ENCODE measurements around the gene TUG1.
A peak's percentile ranks its signal among the peaks of the same experiment; 100 is the strongest.

TUG1 gene

GRCh38 chr22:30946354-30946753 lies 22.7 kb upstream of the TUG1 start:
- DNase-seq = no peak
- H2BK15ac ChIP-seq (ENCODE audit: low read depth, poor library complexity, severe bottlenecking) = no peak overlapping the region

DNA sequence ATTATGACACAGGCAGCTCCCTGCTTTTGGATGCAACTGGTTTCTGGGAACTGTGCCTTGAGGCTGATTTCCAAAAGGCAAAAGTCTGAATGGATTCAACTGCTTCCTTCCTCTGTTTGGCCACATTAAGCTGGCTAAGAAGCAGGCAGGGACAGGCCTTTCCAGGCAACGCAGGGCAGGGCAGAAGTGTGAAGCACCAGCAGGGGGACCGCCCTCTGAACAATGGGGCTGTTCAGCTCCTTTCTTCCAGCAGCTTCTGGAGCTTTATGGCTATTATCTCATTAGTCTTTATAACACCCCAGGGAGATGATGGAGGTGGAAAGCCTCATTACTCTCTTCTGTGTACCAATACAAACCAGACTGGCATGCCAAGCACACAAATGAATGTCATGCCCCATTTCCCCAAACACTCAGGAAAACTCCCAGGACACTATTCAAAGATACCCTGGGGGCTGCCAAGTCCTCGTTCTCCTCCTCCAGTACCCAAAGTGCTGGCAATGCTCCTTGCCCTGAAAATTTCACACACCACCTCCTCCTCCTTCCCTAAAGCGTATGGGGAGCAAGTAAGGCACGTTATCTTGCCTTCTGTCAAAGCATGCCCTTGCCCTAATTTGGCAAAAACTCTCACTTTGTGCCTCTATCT lies 21.8 kb upstream of the TUG1 start:
- Histone ChIP-seq H2BK120ac (ENCODE audit: low read depth, low read length) (no peak overlapping the region), H3K27ac (ENCODE audit: low read length, poor library complexity, severe bottlenecking) (no peak overlapping the region), H3K23ac (ENCODE audit: low read length in 2 of 2) (no peak overlapping the region), H4K8ac (ENCODE audit: low read length) (no peak overlapping the region), H4K91ac (ENCODE audit: low read length) (no peak overlapping the region), H3K18ac (ENCODE audit: low read depth in 1 of 2, low read length in 2 of 2) (no peak overlapping the region), H3K36me3 (ENCODE audit: control insufficient read depth in 1 of 2, insufficient read depth in 2 of 2, low read depth in 1 of 2, low read length in 2 of 2) (peaks cover 60 to 96% of the 10 kb centered on the region in 2 experiments), H2BK5ac (ENCODE audit: low read depth, low read length, poor library complexity, severe bottlenecking) (no peak overlapping the region), H3K9me3 (ENCODE audit: control insufficient read depth, low read length) (no peaks in the 10 kb centered on the region), H3K14ac (ENCODE audit: low read length in 2 of 2) (no peak overlapping the region), H2AFZ (ENCODE audit: low read depth, low read length) (no peak overlapping the region), H3K4me1 (ENCODE audit: control insufficient read depth, insufficient read depth, low read depth, low read length) (no peaks in the 10 kb centered on the region), H3K4ac (ENCODE audit: low read depth in 1 of 2, low read length in 2 of 2) (no peak overlapping the region), H3K9ac (ENCODE audit: low read length) (peak overlapping the region; percentile 8), H3K4me3 (ENCODE audit: insufficient read depth in 1 of 2, low read depth in 1 of 2, low read length in 2 of 2) (no peak overlapping the region), H3K4me2 (ENCODE audit: low read length, poor library complexity, severe bottlenecking) (no peak overlapping the region), H2AK5ac (ENCODE audit: low read length, severe bottlenecking) (no peak overlapping the region), H3K27me3 (ENCODE audit: control insufficient read depth in 1 of 2, insufficient read depth in 1 of 2, low read length in 2 of 2) (no peaks in the 10 kb centered on the region), H3K79me1 (replicated peaks; ENCODE audit: low read length, poor library complexity, severe bottlenecking) (peaks cover 42% of the 10 kb centered on the region), H2BK15ac (ENCODE audit: low read depth, poor library complexity, severe bottlenecking) (no peak overlapping the region), H2BK12ac (ENCODE audit: low read length in 2 of 2) (no peak overlapping the region)
- no peak for DNase-seq
- 90% methylated on average over 4 of the region's 5 CpGs for WGBS

More at GRCh38 chr22:30946354-30946753, 22.7 kb upstream of the TUG1 start:
- Histone ChIP-seq H4K8ac (ENCODE audit: low read length) (no peak overlapping the region), H4K91ac (ENCODE audit: low read length) (no peak overlapping the region), H2BK120ac (ENCODE audit: low read depth, low read length) (no peak overlapping the region), H3K27ac (ENCODE audit: low read length, poor library complexity, severe bottlenecking) (no peak overlapping the region), H3K9me3 (ENCODE audit: control insufficient read depth, low read length) (no peaks in the 10 kb centered on the region), H3K18ac (ENCODE audit: low read depth in 1 of 2, low read length in 2 of 2) (no peak overlapping the region), H3K4me2 (ENCODE audit: low read length, poor library complexity, severe bottlenecking) (no peak overlapping the region), H3K36me3 (ENCODE audit: control insufficient read depth in 1 of 2, insufficient read depth in 2 of 2, low read depth in 1 of 2, low read length in 2 of 2) (peaks cover 69 to 97% of the 10 kb centered on the region in 2 experiments), H2BK5ac (ENCODE audit: low read depth, low read length, poor library complexity, severe bottlenecking) (no peak overlapping the region), H3K9ac (ENCODE audit: low read length) (no peak overlapping the region), H3K23ac (ENCODE audit: low read length in 2 of 2) (no peak overlapping the region), H3K4me3 (ENCODE audit: insufficient read depth in 1 of 2, low read depth in 1 of 2, low read length in 2 of 2) (no peak overlapping the region), H2BK12ac (ENCODE audit: low read length in 2 of 2) (no peak overlapping the region), H3K79me1 (replicated peaks; ENCODE audit: low read length, poor library complexity, severe bottlenecking) (peaks cover 43% of the 10 kb centered on the region), H3K4me1 (ENCODE audit: control insufficient read depth, insufficient read depth, low read depth, low read length) (no peaks in the 10 kb centered on the region), H2AFZ (ENCODE audit: low read depth, low read length) (no peak overlapping the region), H3K27me3 (ENCODE audit: control insufficient read depth in 1 of 2, insufficient read depth in 1 of 2, low read length in 2 of 2) (no peaks in the 10 kb centered on the region), H3K4ac (ENCODE audit: low read depth in 1 of 2, low read length in 2 of 2) (no peak overlapping the region), H2AK5ac (ENCODE audit: low read length, severe bottlenecking) (no peak overlapping the region), H3K14ac (ENCODE audit: low read length in 2 of 2) (no peak overlapping the region)
- WGBS = 83% methylated on average over 7 of the region's 7 CpGs

DNA sequence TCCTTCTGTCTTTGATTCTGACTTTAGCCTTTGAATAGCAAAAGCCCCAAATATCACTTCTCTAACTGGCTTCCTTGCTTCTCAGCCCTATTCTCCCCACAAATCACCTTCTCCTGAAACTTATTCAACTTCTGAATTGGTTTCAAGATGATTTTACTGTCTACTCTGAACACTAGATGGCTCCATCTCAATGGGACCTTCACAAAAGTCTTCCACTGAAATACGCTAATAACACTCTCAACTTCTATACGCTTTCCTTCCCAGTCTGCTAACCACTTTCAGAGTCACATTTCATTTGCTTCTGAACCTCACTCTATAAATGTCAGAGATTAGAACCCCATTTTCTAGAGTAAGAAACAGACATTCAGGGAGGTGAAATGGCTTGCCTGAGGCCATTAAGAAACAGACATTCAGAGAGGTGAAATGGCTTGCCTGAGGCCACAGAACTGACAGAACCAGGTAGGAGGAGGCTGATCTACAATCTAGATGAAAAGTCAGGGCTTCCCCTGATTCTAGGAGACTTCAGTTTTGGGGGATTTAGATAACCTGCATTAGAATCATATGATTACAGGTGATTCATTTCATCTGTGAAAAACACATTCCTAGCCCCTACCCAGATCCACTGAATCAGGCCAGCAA lies 21.1 kb upstream of the TUG1 start:
- H2AFZ ChIP-seq (ENCODE audit: low read depth, low read length) = no peak overlapping the region
- H3K23ac ChIP-seq (ENCODE audit: low read length in 2 of 2) = no peak overlapping the region
- peaks cover 46% of the 10 kb centered on the region for H3K79me1 ChIP-seq (replicated peaks; ENCODE audit: low read length, poor library complexity, severe bottlenecking)

DNA sequence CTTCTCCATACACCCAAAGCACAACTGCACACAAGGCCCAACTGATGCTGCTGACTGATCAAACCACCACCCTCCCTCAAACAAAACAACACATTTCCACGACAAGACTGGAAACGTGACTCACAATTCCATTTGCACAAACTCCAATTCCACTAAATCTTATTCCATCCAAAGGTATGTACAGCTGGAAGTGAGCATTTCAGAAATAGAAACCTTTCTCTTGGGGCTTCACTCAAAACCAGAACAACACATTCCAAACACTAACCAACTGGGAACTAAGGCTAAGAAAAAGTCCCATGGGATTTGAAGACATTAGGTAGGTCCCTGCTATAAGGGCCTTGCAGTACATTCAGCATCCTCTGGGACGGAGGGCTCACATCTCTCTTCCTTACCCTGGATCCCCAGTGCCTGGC lies 20.1 kb upstream of the TUG1 start:
- peak; percentile 13 for DNase-seq
- H4K91ac ChIP-seq (ENCODE audit: low read length) = no peak overlapping the region
- H3K27ac ChIP-seq (ENCODE audit: low read length, poor library complexity, severe bottlenecking) = no peak overlapping the region
- no peak overlapping the region for H4K8ac ChIP-seq (ENCODE audit: low read length)
- no peak overlapping the region for H2BK5ac ChIP-seq (ENCODE audit: low read depth, low read length, poor library complexity, severe bottlenecking)
- peaks cover 51 to 96% of the 10 kb centered on the region in 2 experiments for H3K36me3 ChIP-seq (ENCODE audit: control insufficient read depth in 1 of 2, insufficient read depth in 2 of 2, low read depth in 1 of 2, low read length in 2 of 2)
- no peak overlapping the region for H3K23ac ChIP-seq (ENCODE audit: low read length in 2 of 2)
- no peak overlapping the region for H3K4ac ChIP-seq (ENCODE audit: low read depth in 1 of 2, low read length in 2 of 2)
- H3K18ac ChIP-seq (ENCODE audit: low read depth in 1 of 2, low read length in 2 of 2) = no peak overlapping the region
- H2BK120ac ChIP-seq (ENCODE audit: low read depth, low read length) = no peak overlapping the region
- H3K4me3 ChIP-seq (ENCODE audit: insufficient read depth in 1 of 2, low read depth in 1 of 2, low read length in 2 of 2) = no peak overlapping the region
- no peaks in the 10 kb centered on the region for H3K9me3 ChIP-seq (ENCODE audit: control insufficient read depth, low read length)
- no peak overlapping the region for H2BK15ac ChIP-seq (ENCODE audit: low read depth, poor library complexity, severe bottlenecking)
- H3K4me1 ChIP-seq (ENCODE audit: control insufficient read depth, insufficient read depth, low read depth, low read length) = no peaks in the 10 kb centered on the region
- no peak overlapping the region for H2BK12ac ChIP-seq (ENCODE audit: low read length in 2 of 2)
- H3K14ac ChIP-seq (ENCODE audit: low read length in 2 of 2) = no peak overlapping the region
- H3K9ac ChIP-seq (ENCODE audit: low read length) = peak overlapping the region; percentile 40
- 83% methylated on average over 3 of the region's 3 CpGs for WGBS
- no peak overlapping the region for H3K4me2 ChIP-seq (ENCODE audit: low read length, poor library complexity, severe bottlenecking)
- H2AFZ ChIP-seq (ENCODE audit: low read depth, low read length) = no peak overlapping the region
- H3K79me1 ChIP-seq (replicated peaks; ENCODE audit: low read length, poor library complexity, severe bottlenecking) = peaks cover 46% of the 10 kb centered on the region
- no peak overlapping the region for H2AK5ac ChIP-seq (ENCODE audit: low read length, severe bottlenecking)
- H3K27me3 ChIP-seq (ENCODE audit: control insufficient read depth in 1 of 2, insufficient read depth in 1 of 2, low read length in 2 of 2) = no peaks in the 10 kb centered on the region

More for the DNA sequence above, 21.1 kb upstream of the TUG1 start:
- Histone ChIP-seq H2BK15ac (ENCODE audit: low read depth, poor library complexity, severe bottlenecking) (no peak overlapping the region), H3K4me1 (ENCODE audit: control insufficient read depth, insufficient read depth, low read depth, low read length) (no peaks in the 10 kb centered on the region), H3K27me3 (ENCODE audit: control insufficient read depth in 1 of 2, insufficient read depth in 1 of 2, low read length in 2 of 2) (no peaks in the 10 kb centered on the region), H3K9ac (ENCODE audit: low read length) (peak overlapping the region; percentile 40), H3K14ac (ENCODE audit: low read length in 2 of 2) (no peak overlapping the region), H4K91ac (ENCODE audit: low read length) (no peak overlapping the region), H2BK120ac (ENCODE audit: low read depth, low read length) (no peak overlapping the region), H3K36me3 (ENCODE audit: control insufficient read depth in 1 of 2, insufficient read depth in 2 of 2, low read depth in 1 of 2, low read length in 2 of 2) (peaks cover 56 to 96% of the 10 kb centered on the region in 2 experiments), H3K4ac (ENCODE audit: low read depth in 1 of 2, low read length in 2 of 2) (no peak overlapping the region), H3K4me3 (ENCODE audit: insufficient read depth in 1 of 2, low read depth in 1 of 2, low read length in 2 of 2) (no peak overlapping the region), H3K18ac (ENCODE audit: low read depth in 1 of 2, low read length in 2 of 2) (no peak overlapping the region), H2AK5ac (ENCODE audit: low read length, severe bottlenecking) (no peak overlapping the region), H3K4me2 (ENCODE audit: low read length, poor library complexity, severe bottlenecking) (no peak overlapping the region), H2BK5ac (ENCODE audit: low read depth, low read length, poor library complexity, severe bottlenecking) (no peak overlapping the region), H3K9me3 (ENCODE audit: control insufficient read depth, low read length) (no peaks in the 10 kb centered on the region), H2BK12ac (ENCODE audit: low read length in 2 of 2) (no peak overlapping the region), H3K27ac (ENCODE audit: low read length, poor library complexity, severe bottlenecking) (no peak overlapping the region), H4K8ac (ENCODE audit: low read length) (no peak overlapping the region)
- peak; percentile 72 for DNase-seq
- WGBS = 72% methylated on average over 2 of the region's 2 CpGs
